Stomach (tissue), 4 donors: ENCODE results near the gene WDR5B.

Experiments used
- CTCF ChIP-seq, 7 experiments: fragments of 450-650 bp in 4 of 7; fragments of 200-600 bp in 3 of 7; sonication (generic) in 3 of 7; IDR thresholded peaks; one replicate each; pipeline ENCODE4 v1.5.1; 2016 to 2019; ENCODE audit warnings: antibody characterized with exemption in 7 of 7, control low read depth in 2 of 7, mild to moderate bottlenecking in 1 of 7
- POLR2A ChIP-seq, 4 donors: fragments of 450-650 bp; IDR thresholded peaks; one replicate each; pipeline ENCODE4 v1.6.1; 2016; ENCODE audit warnings: antibody characterized with exemption in 4 of 4, control low read depth in 2 of 4, mild to moderate bottlenecking in 1 of 4, moderate library complexity in 1 of 4

- TF ChIP-seq CTCF (IDR thresholded peaks at IDR 0.05) = peak in 5 of 7 experiments; percentile 17 to 53 (median 28)
- TF ChIP-seq POLR2A (IDR thresholded peaks at IDR 0.05) = peak in 2 of 4 donors; percentile 74 to 77
These were observed 31.8 kb downstream of the WDR5B start, which contains the start of gene FAM162A for GRCh38 chr3:122383771-122384697.
